T-cell (primary cell): ENCODE results near the gene PRKCQ. TPM values are rescaled to one million over a fixed set of nuclear protein-coding genes. Genes with fewer than 3 reads are reported as not detected.

Experiments used
- ATAC-seq, 4 experiments: fragments of 200-7000 bp in 3 of 4; fragments of 150-1000 bp in 1 of 4; cut with Tn5 transposase; replicated peaks in 1 of 4; 1 replicate in 3 of 4; 2 replicates in 1 of 4; pipeline ENCODE4 v1.10.0; 2021; ENCODE audit warnings: moderate library complexity in 3 of 4, mild to moderate bottlenecking in 2 of 4, moderate number of reproducible peaks in 1 of 4
- CTCF ChIA-PET, 2 donors: fragments of 300-600 bp; sonication (Branson Sonifier 250); formaldehyde crosslinking; loops; one replicate each; lab custom pipeline; 2022; ENCODE audit warnings: antibody characterized with exemption in 2 of 2; lab: Charles Lee
- POLR2A ChIA-PET, 2 donors: fragments of 300-600 bp; sonication (Branson Sonifier 250); formaldehyde crosslinking; loops; one replicate each; lab custom pipeline; 2022; ENCODE audit warnings: antibody characterized with exemption in 2 of 2; lab: Charles Lee
- DNase-seq, 35 experiments: peaks; one replicate each; pipeline versions ENCODE4 v3.0.0 to v3.0.0-alpha.2; 2013 to 2023
- H3K27ac ChIP-seq: one replicate; pipeline ENCODE4 v1.5.1; 2013; ENCODE audit warnings: low read length
- H3K27me3 ChIP-seq, 2 experiments: replicated peaks in 1 of 2; 1 replicate in 1 of 2; 2 replicates in 1 of 2; pipeline versions ENCODE4 v1.6.1 to v1.7.0; 2013; ENCODE audit warnings: low read length in 1 of 2, mixed read lengths in 1 of 2; ENCODE audit not compliant: control insufficient read depth in 2 of 2, insufficient read depth in 2 of 2; ENCODE audit errors: extremely low read depth in 1 of 2
- H3K36me3 ChIP-seq, 2 donors: 1 replicate in 1 of 2; 2 replicates in 1 of 2; pipeline versions ENCODE4 v1.6.1 to v1.7.0; 2013; ENCODE audit warnings: low read length in 1 of 2; ENCODE audit not compliant: control insufficient read depth in 2 of 2, insufficient read depth in 1 of 2; ENCODE audit errors: extremely low read depth in 1 of 2
- H3K4me1 ChIP-seq, 2 experiments: 1 replicate in 1 of 2; 2 replicates in 1 of 2; pipeline versions ENCODE4 v1.6.1 to v1.7.0; 2013; ENCODE audit warnings: low read length in 2 of 2, mixed read lengths in 1 of 2; ENCODE audit not compliant: insufficient read depth in 2 of 2, control insufficient read depth in 1 of 2; ENCODE audit errors: extremely low read depth in 1 of 2
- H3K4me3 ChIP-seq, 2 donors: 1 replicate in 1 of 2; 2 replicates in 1 of 2; pipeline versions ENCODE4 v1.5.1 to v1.7.0; 2013; ENCODE audit warnings: mild to moderate bottlenecking in 2 of 2, low read length in 1 of 2, moderate library complexity in 1 of 2; ENCODE audit not compliant: control insufficient read depth in 1 of 2; ENCODE audit errors: extremely low read depth in 1 of 2
- H3K9me3 ChIP-seq: 2 replicates; pipeline ENCODE4 v1.7.0; 2013
- H3K27ac Mint-ChIP-seq, 2 donors: one replicate each; pipeline ENCODE4 v1.8.0; 2020 to 2021; ENCODE audit warnings: mild to moderate bottlenecking in 2 of 2, mixed read lengths in 2 of 2
- H3K27me3 Mint-ChIP-seq, 2 donors: one replicate each; pipeline ENCODE4 v1.8.0; 2021 to 2022; ENCODE audit warnings: mixed read lengths in 2 of 2
- H3K36me3 Mint-ChIP-seq: one replicate; pipeline ENCODE4 v1.8.0; 2021; ENCODE audit warnings: mixed read lengths
- H3K4me1 Mint-ChIP-seq, 3 donors: one replicate each; pipeline ENCODE4 v1.8.0; 2020 to 2022; ENCODE audit warnings: mixed read lengths in 3 of 3, mild to moderate bottlenecking in 1 of 3
- H3K4me3 Mint-ChIP-seq, 3 donors: one replicate each; pipeline ENCODE4 v1.8.0; 2020 to 2022; ENCODE audit warnings: mild to moderate bottlenecking in 3 of 3, mixed read lengths in 3 of 3, moderate library complexity in 3 of 3
- H3K9me3 Mint-ChIP-seq, 3 donors: one replicate each; pipeline ENCODE4 v1.8.0; 2020 to 2022; ENCODE audit warnings: mixed read lengths in 3 of 3
- WGBS: methylation state at CpG from one replicate; pipeline ENCODE4 v1.1.5; 2013; ENCODE audit warnings: missing lambda C conversion rate; ENCODE audit not compliant: insufficient coverage; 5-methylcytosine and 5-hydroxymethylcytosine counted together
- total RNA-seq, 35 experiments: library from RNA in 6 of 35; stranded (reverse) in 6 of 35; fragments of 120-200 nt in 1 of 35; gene quantifications; one replicate each; pipeline versions ENCODE4 v1.2.1 to v1.2.4 and lab custom pipeline; 2013 to 2026

PRKCQ gene
- total RNA-seq, 5 donors from 2014 or later (not counting 1 experiment from before 2014, with no cell fraction given): 60.3 to 67.4 (median 61.6) TPM

GRCh38 chr10:6542999-6543430 is 37.1 kb downstream of the PRKCQ start:
- Histone ChIP-seq H3K4me1 (peaks cover 39 to 67% of the 10 kb centered on the region in 2 experiments), H3K4me3 (peak overlapping the region; percentile 30 to 50)

GRCh38 chr10:6539833-6540232 is 40.2 kb downstream of the PRKCQ start:
- peaks cover 30 to 76% of the 10 kb centered on the region in 2 experiments for H3K4me1 ChIP-seq

More at GRCh38 chr10:6542999-6543430, 37.1 kb downstream of the PRKCQ start:
- ChIA-PET POLR2A (interaction anchor here (0.6 to 1.2 kb wide), 5 partner anchors 9 to 388 kb away, joined by 3 to 6 read pairs (median 3); no protein-coding TSS in a partner anchor), CTCF (interaction anchor here (0.5 to 2.7 kb wide), 12 partner anchors 9 to 141 kb away, joined by 3 to 19 read pairs (median 4); no protein-coding TSS in a partner anchor)
- H3K27ac ChIP-seq: peak overlapping the region; percentile 84
- no peaks in the 10 kb centered on the region for H3K9me3 ChIP-seq
- H3K36me3 ChIP-seq: peaks cover 0 to 2% of the 10 kb centered on the region in 2 donors
- no peaks in the 10 kb centered on the region for H3K27me3 ChIP-seq
- DNase-seq (peak in 34 of 35 experiments; percentile 30 to 82 (median 60)), ATAC-seq (peak; percentile 87 to 91 (median 88))
- Mint-ChIP-seq H3K4me1 (peaks cover 81 to 88% (median 86%) of the 10 kb centered on the region in 3 donors), H3K27me3 (no peaks in the 10 kb centered on the region), H3K36me3 (peaks cover 25% of the 10 kb centered on the region), H3K9me3 (no peaks in the 10 kb centered on the region), H3K4me3 (peak overlapping the region; percentile 77 to 90 (median 86)), H3K27ac (peak overlapping the region; percentile 100)
- 0% methylated on average over 4 of the region's 9 CpGs for WGBS

GRCh38 chr10:6537770-6538169 is 42.3 kb downstream of the PRKCQ start:
- peaks cover 15 to 62% of the 10 kb centered on the region in 2 experiments for H3K4me1 ChIP-seq
- no peaks in the 10 kb centered on the region for H3K27me3 ChIP-seq
- Mint-ChIP-seq H3K9me3 (no peaks in the 10 kb centered on the region), H3K36me3 (peaks cover 45% of the 10 kb centered on the region), H3K4me3 (no peak overlapping the region), H3K4me1 (peaks cover 83 to 88% (median 88%) of the 10 kb centered on the region in 3 donors), H3K27me3 (no peaks in the 10 kb centered on the region), H3K27ac (peak overlapping the region; percentile 74 to 77)
- ChIA-PET CTCF (interaction anchor here in 1 of 2 donors (0.9 kb wide), 1 partner anchor 25 kb away, joined by 3 read pairs; no protein-coding TSS in a partner anchor), POLR2A (interaction anchor here in 1 of 2 donors (0.6 to 1.3 kb wide), 2 partner anchors 13 to 41 kb away, joined by 4 read pairs; no protein-coding TSS in a partner anchor)
- 100% methylated on average over 2 of the region's 5 CpGs for WGBS
- H3K36me3 ChIP-seq: peaks cover 2 to 14% of the 10 kb centered on the region in 2 donors
- no peak overlapping the region for H3K27ac ChIP-seq
- DNase-seq: no peak
- no peak overlapping the region for H3K4me3 ChIP-seq
- no peak for ATAC-seq
- H3K9me3 ChIP-seq: no peaks in the 10 kb centered on the region

More at GRCh38 chr10:6539833-6540232, 40.2 kb downstream of the PRKCQ start:
- Mint-ChIP-seq H3K27ac (peak overlapping the region; percentile 100), H3K9me3 (no peaks in the 10 kb centered on the region), H3K4me1 (peaks cover 89 to 97% (median 95%) of the 10 kb centered on the region in 3 donors), H3K36me3 (peaks cover 41% of the 10 kb centered on the region), H3K27me3 (no peaks in the 10 kb centered on the region), H3K4me3 (peak overlapping the region in 1 of 3 donors; percentile 1)
- Histone ChIP-seq H3K36me3 (peaks cover 2 to 14% of the 10 kb centered on the region in 2 donors), H3K9me3 (no peaks in the 10 kb centered on the region), H3K27me3 (no peaks in the 10 kb centered on the region), H3K27ac (peak overlapping the region; percentile 5), H3K4me3 (no peak overlapping the region)
- ATAC-seq (no peak), DNase-seq (peak in 1 of 35 experiments; percentile 20)
- ChIA-PET POLR2A (no interaction called here), CTCF (no interaction called here)

- POLR2A ChIA-PET: no interaction called here
- Mint-ChIP-seq H3K4me1 (peaks cover 83 to 88% (median 88%) of the 10 kb centered on the region in 3 donors), H3K27ac (peak overlapping the region; percentile 33 to 65), H3K36me3 (peaks cover 46% of the 10 kb centered on the region), H3K4me3 (no peak overlapping the region), H3K27me3 (no peaks in the 10 kb centered on the region), H3K9me3 (no peaks in the 10 kb centered on the region)
- peaks cover 15 to 62% of the 10 kb centered on the region in 2 experiments for H3K4me1 ChIP-seq
- H3K36me3 ChIP-seq: peaks cover 2 to 14% of the 10 kb centered on the region in 2 donors
- no peak overlapping the region for H3K27ac ChIP-seq
- ATAC-seq: no peak
- H3K27me3 ChIP-seq: no peaks in the 10 kb centered on the region
- no peak overlapping the region for H3K4me3 ChIP-seq
- DNase-seq: no peak
- CTCF ChIA-PET: no interaction called here
- H3K9me3 ChIP-seq: no peaks in the 10 kb centered on the region
- 100% methylated on average over 2 of the region's 3 CpGs for WGBS
Observed at GRCh38 chr10:6536102-6536501, 44.0 kb downstream of the PRKCQ start.

- ATAC-seq: no peak
- DNase-seq: no peak
- Mint-ChIP-seq H3K27ac (peak overlapping the region; percentile 68 to 82), H3K27me3 (no peaks in the 10 kb centered on the region), H3K36me3 (peaks cover 42% of the 10 kb centered on the region), H3K4me1 (peaks cover 83 to 88% (median 88%) of the 10 kb centered on the region in 3 donors), H3K9me3 (no peaks in the 10 kb centered on the region), H3K4me3 (no peak overlapping the region)
- Histone ChIP-seq H3K36me3 (peaks cover 2 to 14% of the 10 kb centered on the region in 2 donors), H3K9me3 (no peaks in the 10 kb centered on the region), H3K27ac (peak overlapping the region; percentile 3), H3K4me1 (peaks cover 21 to 68% of the 10 kb centered on the region in 2 experiments), H3K4me3 (no peak overlapping the region), H3K27me3 (no peaks in the 10 kb centered on the region)
- ChIA-PET CTCF (no interaction called here), POLR2A (no interaction called here)
- WGBS: over 99% methylated on average over 10 of the region's 11 CpGs
Observed at GRCh38 chr10:6535156-6535764, 44.8 kb downstream of the PRKCQ start.

- Mint-ChIP-seq H3K36me3 (peaks cover 38% of the 10 kb centered on the region), H3K4me1 (peaks cover 91 to 93% (median 93%) of the 10 kb centered on the region in 3 donors), H3K9me3 (no peaks in the 10 kb centered on the region), H3K27me3 (no peaks in the 10 kb centered on the region), H3K4me3 (peak overlapping the region in 1 of 3 donors; percentile 23), H3K27ac (peak overlapping the region; percentile 99 to 100)
- DNase-seq (no peak), ATAC-seq (no peak)
- no peak overlapping the region for H3K4me3 ChIP-seq
- WGBS: 93% methylated on average over 3 of the region's 5 CpGs
- POLR2A ChIA-PET: interaction anchor here (0.6 to 1.0 kb wide), 3 partner anchors 44 to 49 kb away, joined by 3 to 8 read pairs (median 3); no protein-coding TSS in a partner anchor
- no peaks in the 10 kb centered on the region for H3K27me3 ChIP-seq
- peaks cover 0 to 12% of the 10 kb centered on the region in 2 donors for H3K36me3 ChIP-seq
- CTCF ChIA-PET: interaction anchor here in 1 of 2 donors (0.7 to 3.4 kb wide), 4 partner anchors 11 to 59 kb away, joined by 3 to 19 read pairs (median 4); no protein-coding TSS in a partner anchor
- H3K9me3 ChIP-seq: no peaks in the 10 kb centered on the region
- H3K27ac ChIP-seq: peak overlapping the region; percentile 86
- peaks cover 38 to 74% of the 10 kb centered on the region in 2 experiments for H3K4me1 ChIP-seq
Observed at GRCh38 chr10:6532321-6532720, 47.8 kb downstream of the PRKCQ start.
